Measurements from ENCODE around the gene TBPL1.
"Not testable (repeated sequence)": the region's sequence is repeated elsewhere in the genome, so short reads cannot be mapped to it uniquely, and the experiment has no call there.

TBPL1 gene

GRCh38 chr6:133977983-133978895 is 25.2 kb downstream of the TBPL1 start:
- DNase-seq: no peak

- no peak for DNase-seq
Observed at GRCh38 chr6:133978896-133979240, 25.8 kb downstream of the TBPL1 start.

GRCh38 chr6:133979269-133979963 is 26.4 kb downstream of the TBPL1 start:
- not testable (repeated sequence) for DNase-seq

GRCh38 chr6:133980168-133980567 is 27.1 kb downstream of the TBPL1 start:
- no peak for DNase-seq

GRCh38 chr6:133983099-133983939 is 30.3 kb downstream of the TBPL1 start:
- DNase-seq: peak; percentile 33

GRCh38 chr6:133985970-133986369 is 32.9 kb downstream of the TBPL1 start:
- DNase-seq: no peak

GRCh38 chr6:133986942-133987341 is 33.9 kb downstream of the TBPL1 start:
- no peak for DNase-seq

GRCh38 chr6:133989525-133989924 is 36.5 kb downstream of the TBPL1 start:
- DNase-seq: no peak

GRCh38 chr6:133990321-133990720 is 37.3 kb downstream of the TBPL1 start:
- DNase-seq: no peak

GRCh38 chr6:133991096-133991593 is 38.1 kb downstream of the TBPL1 start:
- no peak for DNase-seq

GRCh38 chr6:133992992-133993680 is 40.1 kb downstream of the TBPL1 start:
- no peak for DNase-seq

- no peak for DNase-seq
Observed at GRCh38 chr6:133995296-133995695, 42.3 kb downstream of the TBPL1 start.

GRCh38 chr6:133995758-133996157 is 42.7 kb downstream of the TBPL1 start:
- no peak for DNase-seq

GRCh38 chr6:133997267-133997666 is 44.2 kb downstream of the TBPL1 start:
- DNase-seq: no peak

GRCh38 chr6:133999305-133999704 is 46.3 kb downstream of the TBPL1 start:
- no peak for DNase-seq

GRCh38 chr6:134000443-134000842 is 47.4 kb downstream of the TBPL1 start:
- DNase-seq: no peak

GRCh38 chr6:134002821-134003220 is 49.8 kb downstream of the TBPL1 start:
- no peak for DNase-seq

GRCh38 chr6:134003542-134003951 is 50.5 kb downstream of the TBPL1 start:
- no peak for DNase-seq

GRCh38 chr6:134004714-134005113 is 51.7 kb downstream of the TBPL1 start:
- DNase-seq: no peak

GRCh38 chr6:134005800-134006199 is 52.8 kb downstream of the TBPL1 start:
- no peak for DNase-seq

GRCh38 chr6:134007077-134007476 is 54.1 kb downstream of the TBPL1 start:
- DNase-seq: no peak

GRCh38 chr6:134009876-134010275 is 56.9 kb downstream of the TBPL1 start:
- no peak for DNase-seq

All from suppressor macrophage treated with lipopolysaccharide for 4 hours (primary cell).